RCC 7860 (cell line): ENCODE measurements around the gene TSPAN18.

Experiments used
- DNase-seq: peaks from one replicate; pipeline ENCODE4 v3.0.0-alpha.2; 2015; ENCODE audit warnings: low spot score
- FAIRE-seq: peaks from 2 replicates; lab custom pipeline; 2012; peaks lifted over from hg19 to GRCh38; lab: Jason Lieb, UNC

Gene TSPAN18

DNA sequence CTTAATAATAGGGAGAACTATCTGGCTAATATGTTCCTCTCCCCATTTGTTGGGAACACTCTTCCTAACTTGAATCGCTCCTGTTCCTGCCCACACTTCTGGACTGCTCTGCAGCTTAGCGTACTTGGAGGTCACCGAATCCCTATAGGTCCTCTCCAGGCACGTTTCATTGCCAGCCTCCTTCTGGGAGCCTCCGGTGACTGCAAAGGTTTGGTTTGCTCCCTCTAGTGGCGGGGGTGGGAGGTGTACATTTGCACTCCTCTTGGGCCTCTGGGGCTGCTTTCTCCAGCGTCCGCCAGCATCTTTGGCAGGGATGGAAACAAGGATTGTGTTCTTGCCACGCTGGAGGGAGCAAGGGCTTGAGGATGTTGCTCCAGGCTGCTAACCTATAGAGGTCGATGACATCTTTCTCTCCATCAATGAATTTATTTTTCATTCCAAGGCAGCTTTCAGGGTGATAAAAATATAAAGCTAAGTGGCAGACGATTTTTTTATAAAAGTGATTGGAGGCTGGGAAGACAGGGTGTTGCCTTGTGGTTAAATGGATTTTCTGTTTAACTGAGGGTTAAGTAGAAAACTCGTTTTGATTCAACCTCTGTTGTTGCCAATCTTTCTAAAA is 48.7 kb downstream of the TSPAN18 start:
- FAIRE-seq (no peak), DNase-seq (no peak)

DNA sequence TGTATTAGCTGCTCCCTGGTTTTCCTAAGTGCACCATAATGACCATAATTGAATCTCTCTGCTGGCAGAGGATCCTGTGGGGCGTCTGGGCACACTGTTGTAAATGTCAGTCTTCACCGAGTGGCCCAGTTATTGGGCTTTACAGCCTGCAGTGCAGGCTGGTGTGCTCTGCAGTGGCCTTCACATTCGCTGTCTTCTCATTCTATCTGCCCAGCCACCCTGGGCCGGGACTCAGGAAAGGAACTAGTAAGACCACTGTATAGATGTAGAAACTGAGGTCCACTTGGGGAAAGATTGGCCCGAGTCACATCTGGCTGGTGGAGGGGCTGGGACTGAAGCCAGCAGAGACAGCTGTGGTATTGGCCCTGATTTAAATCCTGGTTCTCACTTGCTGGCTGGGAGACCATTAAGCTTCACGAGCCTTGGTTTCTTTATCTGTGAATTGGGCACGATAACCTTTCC is 49.3 kb downstream of the TSPAN18 start:
- no peak for FAIRE-seq

DNA sequence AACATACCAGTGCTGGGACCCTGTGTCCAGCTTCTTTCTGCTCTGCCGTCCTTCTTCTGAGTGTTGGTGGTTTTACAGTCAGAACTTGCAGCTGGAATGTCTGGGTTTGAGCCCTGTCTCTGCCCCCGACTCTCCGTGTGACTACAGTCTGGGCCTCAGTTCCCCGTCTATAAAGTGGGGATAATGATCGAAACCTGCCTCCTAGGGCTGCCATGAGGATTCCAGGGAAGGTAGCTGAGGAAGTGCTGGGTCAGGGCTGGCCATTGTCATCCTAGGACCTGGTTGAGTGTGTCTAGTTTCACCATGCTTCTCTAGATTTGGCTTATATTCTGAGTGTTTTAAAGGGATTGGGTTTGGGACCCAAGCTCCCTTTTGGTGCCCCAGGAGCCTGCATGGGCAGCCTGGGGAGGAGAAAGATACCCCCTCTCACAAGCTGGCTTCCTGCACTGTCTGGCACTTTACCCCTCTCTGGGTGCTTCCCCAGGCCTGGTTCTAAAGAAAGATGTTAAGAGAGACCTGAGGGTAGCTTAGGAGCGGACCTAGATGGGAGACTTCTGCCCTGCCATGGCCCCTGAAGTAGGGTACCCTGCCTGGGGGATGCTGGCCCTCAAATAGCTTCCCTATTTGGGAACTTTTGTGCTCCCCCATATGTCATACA is 49.9 kb downstream of the TSPAN18 start:
- DNase-seq (no peak), FAIRE-seq (no peak)

More for the DNA sequence above, 49.3 kb downstream of the TSPAN18 start:
- no peak for DNase-seq

DNA sequence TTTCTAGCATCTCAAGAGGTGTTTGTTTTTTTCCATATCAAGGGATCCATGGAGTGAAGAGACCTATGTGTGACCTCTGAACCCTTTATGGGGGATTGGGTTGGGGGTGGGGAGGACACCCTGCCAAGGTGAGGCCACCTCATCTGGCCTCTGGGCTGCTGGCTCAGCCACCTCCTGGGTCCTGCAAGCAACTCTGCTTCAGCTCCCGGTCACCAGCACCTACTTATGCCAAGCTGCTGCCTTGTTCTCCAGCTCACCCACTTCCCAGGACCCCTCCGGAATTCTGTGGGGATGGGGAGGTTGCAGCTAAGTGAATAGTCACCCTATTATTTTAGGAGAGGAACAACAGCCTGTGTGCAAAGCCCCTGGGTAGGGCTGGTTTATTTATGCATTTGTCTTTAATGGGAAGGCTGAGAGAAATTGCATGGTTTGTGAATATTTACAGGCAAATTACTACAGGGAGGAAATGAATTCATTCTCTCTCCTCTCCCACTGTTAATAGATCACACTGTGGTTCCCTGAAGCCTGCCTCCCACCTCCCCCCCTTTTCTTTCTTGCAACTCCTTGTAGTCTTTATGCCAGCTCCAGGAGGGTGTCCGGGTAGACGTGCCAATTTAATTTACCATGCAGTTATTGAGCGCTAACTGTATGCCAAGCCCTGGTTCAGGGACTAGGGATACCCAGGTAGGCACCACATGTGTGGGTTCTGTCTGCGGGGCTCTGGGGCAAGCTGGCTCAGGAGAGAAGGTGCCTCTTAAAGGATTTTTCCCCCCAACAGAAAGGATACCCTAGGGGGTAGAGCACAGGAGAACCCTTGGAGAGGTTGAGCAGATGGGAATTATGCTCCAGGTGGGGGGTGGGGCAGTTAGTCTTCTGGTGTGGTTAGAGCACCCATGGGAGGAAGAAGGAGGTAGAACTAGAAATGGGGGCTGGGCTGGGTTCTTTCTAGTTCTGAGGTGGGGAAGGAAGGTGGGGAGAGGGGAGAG is 50.7 kb downstream of the TSPAN18 start:
- FAIRE-seq = no peak
- no peak for DNase-seq

DNA sequence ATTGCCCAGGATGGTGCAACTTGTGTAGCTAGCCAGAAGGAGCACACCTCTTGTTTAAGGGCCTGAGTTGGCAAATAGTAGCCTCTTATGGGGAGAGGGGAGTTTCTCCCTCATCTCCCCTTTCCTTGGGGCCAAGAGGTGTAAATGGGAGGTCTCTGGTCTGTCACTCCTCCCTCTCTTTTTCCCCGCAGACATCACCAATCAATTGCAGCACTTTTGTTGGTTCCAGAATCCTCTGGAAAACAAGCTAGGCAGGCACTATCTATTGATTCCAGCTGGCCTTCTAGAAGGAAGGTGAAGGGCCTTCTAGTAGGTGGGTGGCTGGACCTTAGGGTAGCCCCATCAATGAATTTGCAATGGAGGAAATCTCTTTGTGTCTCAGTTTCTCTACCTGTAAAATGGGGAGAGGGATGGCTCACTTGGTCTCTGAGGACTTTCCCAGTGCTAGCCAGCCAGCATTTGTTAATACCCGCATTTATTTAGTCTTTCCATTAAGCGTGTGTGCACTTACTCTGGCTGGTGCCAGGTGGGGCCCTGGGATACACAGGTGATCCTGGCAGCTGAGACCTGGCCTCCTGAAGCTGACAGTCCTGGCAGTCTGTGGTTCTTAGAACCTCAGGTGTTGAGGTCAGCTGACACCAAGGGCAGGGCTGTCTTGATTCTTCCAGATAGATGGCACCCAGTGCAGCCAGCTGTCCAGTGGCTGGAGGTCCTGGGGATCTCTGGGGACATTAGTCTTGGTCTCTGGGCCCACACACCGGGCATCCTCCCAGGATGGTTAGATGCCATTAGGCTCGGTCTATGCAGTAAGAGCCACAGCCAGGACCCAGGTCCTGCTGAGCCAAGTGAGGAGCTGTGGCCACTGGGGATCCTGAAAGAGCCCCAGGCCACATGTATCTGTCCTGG is 51.7 kb downstream of the TSPAN18 start:
- no peak for FAIRE-seq
- DNase-seq = no peak

DNA sequence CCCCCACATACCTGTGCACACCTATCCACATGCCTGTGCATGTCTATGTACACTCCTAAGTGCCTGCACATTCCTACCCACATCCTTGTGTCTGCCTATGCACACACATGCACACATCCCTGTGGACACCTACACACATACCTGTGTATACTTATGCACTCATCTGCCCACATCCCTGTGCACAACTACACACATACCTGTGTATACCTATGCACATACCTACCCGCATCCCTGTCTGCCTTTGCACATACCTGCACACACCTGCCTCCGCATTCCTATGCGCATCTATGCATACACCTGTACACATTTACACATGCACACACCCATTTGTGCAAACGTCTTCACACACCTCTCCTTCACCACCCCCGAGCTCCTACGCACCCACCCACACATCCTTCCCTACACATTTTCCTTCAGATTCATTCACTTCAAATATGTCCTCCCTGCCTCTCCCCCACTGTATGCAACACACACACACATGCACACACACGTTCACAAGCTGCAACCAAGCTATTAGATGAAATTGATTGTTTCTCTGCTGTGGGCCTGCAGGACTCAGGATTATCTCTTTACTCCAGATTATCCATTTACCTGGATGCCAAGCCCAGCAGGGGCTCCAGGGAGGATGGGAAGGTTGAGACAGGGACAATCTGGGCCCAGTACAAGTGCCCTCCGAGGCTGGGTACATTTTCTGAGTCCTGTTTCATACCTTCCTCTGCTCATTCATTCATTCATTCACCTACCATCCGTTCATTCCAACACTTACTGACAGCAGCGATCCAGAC is 53.2 kb downstream of the TSPAN18 start:
- DNase-seq (no peak), FAIRE-seq (no peak)

DNA sequence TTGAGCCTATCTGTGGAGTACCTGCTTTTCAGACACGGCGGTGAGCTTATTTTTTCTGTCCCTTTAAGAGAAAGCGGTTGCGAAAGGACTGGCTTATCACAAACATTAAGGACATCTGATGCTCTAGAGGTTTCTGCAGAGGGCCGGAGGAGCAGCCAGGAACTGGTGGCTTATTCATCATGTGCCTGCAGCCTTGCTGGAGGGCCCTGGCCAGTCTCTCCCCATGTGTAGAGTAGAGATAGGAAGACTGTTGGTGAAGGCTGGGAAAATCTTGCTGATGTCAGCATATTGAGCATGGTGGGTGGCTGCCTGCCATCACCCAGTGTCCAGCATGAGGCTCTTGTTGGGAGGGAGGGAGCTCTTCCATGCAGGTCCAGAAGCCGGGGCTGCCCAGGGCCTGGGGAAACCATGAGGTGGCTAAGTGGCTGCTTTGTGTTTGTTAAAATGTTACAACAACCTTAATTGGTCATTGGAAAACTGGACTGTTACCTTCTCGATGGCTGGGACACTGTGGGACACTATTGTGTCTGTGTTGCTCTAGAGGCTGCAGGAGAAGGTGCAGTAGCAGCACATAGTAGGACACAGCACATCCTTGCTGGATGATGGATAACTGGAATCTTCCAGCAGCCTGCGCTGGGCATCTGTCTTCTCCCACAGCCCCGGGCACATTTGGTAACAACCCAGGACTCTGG is 54.3 kb downstream of the TSPAN18 start:
- FAIRE-seq = no peak

DNA sequence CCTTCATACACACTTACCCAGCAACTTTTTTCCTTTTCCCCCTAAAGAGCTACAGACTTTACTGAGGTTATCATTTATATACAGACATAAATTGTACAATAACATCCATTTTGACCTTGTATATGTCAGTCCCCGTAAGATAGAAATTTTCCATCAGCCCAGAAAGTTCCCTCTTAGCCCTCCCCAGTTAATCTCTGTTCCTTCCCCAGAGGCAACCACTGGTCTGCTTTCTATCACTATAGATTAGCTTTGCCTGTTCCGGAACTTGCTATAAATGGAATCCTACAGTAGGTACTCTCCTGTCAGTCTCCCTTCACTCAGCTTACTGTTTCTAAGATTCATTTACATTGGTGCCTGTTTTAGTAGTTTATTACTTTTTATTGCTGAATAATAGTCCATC is 54.9 kb downstream of the TSPAN18 start:
- no peak for FAIRE-seq
- no peak for DNase-seq

More for the DNA sequence above, 54.3 kb downstream of the TSPAN18 start:
- no peak for DNase-seq

DNA sequence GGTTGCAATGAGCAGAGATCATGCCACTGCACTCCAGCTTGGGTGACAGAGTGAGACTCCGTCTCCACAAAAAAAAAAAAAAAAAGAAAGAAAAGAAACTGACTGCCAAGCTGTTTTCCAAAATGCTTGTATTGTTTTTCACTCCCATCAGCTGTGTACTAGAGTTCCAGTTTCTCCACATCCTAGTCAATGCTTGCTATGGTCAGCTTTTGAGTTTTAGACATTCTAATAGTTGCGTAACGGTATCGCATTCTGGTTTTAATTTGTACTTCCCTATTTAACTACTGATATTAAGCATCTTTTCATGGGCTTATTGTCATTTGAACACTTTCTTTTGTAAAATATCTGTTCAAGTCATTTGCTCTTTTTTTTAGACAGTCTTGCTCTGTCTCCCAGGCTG is 55.7 kb downstream of the TSPAN18 start:
- no peak for FAIRE-seq

DNA sequence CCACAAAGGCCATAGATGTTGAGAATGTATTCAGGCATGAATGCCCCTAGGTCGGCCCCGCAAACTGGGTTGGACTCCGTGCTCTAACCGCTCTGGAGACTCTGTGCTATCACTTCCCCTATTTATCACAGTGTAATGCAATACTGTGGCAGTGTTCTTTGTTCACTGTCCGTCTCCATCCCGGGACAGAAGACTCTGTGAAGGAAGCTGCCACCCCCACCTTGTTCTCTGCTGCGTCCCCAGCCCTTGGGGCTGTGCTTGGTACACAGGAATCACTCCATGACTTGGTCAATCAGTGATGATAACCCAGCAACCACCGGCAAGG is 57.6 kb downstream of the TSPAN18 start:
- FAIRE-seq = no peak
- no peak for DNase-seq

More for the DNA sequence above, 55.7 kb downstream of the TSPAN18 start:
- DNase-seq = no peak

DNA sequence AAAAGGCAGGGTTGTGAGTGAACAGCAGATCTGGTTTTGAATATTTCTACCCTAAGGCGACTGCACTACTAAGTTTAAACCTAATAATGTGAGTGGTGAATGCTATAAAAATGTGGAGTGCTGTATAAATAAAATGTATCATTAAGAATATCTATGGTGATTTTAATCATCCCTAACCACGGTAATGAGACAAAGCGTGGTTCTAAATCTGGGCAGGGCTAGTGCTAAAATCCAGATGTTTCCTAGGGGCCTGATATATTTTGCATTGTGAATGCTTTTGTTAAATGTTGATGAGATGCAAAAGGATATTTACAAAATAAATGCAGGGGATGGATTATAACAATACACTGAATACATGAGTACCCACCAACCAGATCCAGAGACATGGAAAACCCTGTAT is 58.1 kb downstream of the TSPAN18 start:
- no peak for FAIRE-seq

DNA sequence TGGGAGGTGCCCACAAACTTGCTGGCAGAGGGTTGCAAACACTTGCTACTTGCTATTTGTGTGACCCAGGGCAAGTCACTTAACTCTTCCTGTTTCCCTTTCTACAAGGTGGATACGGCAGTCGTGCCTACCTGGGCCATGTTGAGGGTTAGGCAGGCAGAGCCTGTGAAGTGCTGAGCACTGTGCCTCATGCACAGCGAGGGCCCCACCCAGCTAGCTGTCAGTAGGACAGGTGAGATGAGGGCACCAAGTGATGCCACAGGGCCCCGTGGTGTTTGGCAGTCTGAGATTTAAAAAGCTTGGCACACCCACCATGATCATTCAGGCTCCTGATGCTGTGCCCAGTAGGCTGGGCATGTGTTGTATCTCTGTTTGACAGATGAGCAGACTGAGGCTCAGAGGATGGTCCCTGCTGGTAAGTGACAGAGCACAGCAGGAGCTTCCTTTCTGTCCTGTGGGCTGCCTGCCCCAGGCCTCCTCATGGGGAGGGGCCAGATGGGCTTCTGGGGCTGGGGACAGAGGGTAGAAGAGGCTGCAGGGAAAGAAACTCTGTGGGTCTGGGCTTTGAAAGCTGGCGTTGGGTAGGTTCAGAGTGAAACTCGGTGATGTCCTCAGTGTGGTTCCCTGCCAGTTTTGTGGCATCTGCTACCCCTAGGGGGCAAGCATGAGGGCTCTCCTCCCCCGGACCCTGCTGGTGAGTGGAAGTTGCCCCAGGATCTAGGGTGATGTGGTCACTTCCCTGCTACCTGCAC is 59.3 kb downstream of the TSPAN18 start:
- FAIRE-seq = no peak

More for the DNA sequence above, 58.1 kb downstream of the TSPAN18 start:
- DNase-seq = no peak

DNA sequence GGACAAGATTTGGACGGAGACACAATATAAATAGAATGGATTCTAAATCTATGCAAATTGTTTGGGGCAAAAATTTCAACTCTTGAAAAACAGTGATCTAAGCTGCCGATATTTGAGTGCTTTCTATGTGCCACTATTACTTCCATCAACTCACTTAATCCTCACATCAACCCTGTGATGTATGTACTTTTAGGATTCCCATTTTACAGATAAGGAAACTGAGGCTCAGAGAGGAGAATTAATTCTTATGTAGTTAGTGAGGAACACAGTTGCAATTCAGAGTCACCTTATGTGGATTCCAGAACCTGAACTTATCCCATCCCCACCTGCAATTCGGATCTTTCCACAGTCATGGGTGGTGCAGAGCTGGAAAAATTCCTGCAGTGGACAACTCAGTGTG is 60.3 kb downstream of the TSPAN18 start:
- FAIRE-seq (no peak), DNase-seq (no peak)

More for the DNA sequence above, 59.3 kb downstream of the TSPAN18 start:
- DNase-seq = no peak

DNA sequence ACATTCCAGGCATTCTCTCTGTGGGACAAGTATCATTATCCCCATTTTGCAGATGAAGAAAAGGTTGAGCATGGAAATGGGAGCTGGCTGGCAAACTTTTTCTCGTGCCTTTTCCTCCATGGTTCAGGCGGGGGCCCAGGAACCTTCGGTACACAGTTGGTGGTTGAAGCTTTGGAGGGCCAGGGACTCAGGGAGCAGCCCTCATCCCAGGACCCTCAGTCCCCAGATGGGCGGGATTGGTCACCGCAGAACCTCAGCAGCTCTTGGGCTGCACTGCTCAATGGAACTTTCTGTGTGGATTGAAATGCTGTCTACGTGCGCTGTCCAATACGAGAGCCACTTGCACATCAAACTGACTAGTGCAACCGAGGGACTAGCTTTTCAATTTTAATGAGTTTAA is 61.2 kb downstream of the TSPAN18 start:
- FAIRE-seq = no peak

DNA sequence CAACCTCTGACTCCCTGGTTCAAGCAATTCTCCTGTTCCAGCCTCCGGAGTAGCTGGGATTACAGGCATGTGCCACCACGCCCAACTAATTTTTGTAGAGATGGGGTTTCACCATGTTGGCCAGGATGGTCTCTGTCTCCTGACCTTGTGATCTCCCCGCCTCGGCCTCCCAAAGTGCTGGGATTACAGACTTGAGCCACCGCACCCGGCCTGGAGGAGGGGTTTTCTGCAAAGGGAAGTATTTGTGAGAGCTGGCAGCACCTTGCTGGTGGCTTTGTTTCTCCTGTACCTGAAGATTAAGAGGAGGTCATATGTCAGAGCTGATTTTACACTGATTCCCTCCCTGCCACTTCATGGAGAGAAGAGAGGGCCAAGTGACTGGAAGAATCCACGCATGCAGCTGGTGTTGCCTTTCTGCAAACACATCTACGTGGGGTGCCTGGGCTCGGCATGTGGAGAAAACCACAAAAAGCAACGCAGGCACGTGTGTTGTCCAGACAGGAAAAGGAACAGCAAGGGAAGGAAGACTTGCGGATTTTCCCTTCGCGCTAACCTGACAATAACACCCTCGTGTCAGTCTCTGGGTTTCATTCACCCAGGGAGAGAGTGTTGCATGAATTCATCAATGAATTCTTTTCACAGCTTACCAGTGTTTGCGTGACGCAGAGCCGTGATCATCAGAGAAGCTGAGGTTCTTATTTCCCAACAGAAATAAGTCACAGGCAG is 61.9 kb downstream of the TSPAN18 start:
- no peak for DNase-seq
- no peak for FAIRE-seq

More for the DNA sequence above, 61.2 kb downstream of the TSPAN18 start:
- DNase-seq = no peak

DNA sequence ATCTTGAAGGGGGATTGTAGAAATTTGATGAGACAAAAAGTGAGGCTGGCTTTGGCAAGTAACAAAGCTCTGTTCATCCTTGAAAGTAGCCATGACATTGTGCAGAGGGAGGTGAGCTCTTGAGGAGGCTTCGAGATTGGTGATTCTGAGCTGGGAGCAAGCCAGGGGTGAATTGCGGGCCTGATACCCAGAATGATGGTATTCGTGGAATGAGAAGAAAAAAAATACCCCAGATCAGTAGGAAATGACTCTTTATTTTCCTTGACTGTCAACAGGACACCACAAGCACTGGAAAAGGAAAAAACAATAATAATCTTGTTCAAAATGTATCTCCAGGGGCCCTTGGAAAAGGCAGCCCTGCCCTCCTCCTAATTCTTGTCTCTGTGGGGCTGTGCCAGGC is 62.7 kb downstream of the TSPAN18 start:
- DNase-seq (no peak), FAIRE-seq (no peak)

DNA sequence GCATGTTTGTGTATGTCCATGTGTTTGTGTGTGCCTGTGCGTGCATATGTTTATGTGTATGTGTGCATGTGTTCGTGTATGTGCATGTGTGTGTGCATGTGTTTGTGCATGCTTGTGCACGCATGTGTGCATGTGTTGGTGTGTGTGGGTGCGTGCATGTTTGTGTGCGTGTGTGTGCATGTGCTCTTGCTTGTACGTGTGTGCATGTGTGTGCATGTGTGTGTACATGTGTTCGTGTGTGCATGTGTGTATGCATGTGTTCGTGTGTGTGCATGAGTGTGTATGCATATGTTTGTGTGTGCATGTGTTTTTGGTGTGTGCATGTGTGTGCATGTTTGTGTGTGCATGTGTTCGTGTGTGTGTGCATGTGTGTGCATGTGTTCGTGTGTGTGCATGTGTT is 63.4 kb downstream of the TSPAN18 start:
- FAIRE-seq (no peak), DNase-seq (no peak)
